LoVo (cell line): Measurements from ENCODE around the gene STARD5.
"Not testable (repeated sequence)": the region's sequence is repeated elsewhere in the genome, so short reads cannot be mapped to it uniquely, and the experiment has no call there.

Source experiments
- DNase-seq: peaks from one replicate; pipeline ENCODE4 v3.0.0-alpha.2; 2016; ENCODE audit warnings: low spot score

Gene STARD5

GRCh38 chr15:81337241-81337640 is 13.3 kb upstream of the STARD5 start:
- DNase-seq: no peak

DNA sequence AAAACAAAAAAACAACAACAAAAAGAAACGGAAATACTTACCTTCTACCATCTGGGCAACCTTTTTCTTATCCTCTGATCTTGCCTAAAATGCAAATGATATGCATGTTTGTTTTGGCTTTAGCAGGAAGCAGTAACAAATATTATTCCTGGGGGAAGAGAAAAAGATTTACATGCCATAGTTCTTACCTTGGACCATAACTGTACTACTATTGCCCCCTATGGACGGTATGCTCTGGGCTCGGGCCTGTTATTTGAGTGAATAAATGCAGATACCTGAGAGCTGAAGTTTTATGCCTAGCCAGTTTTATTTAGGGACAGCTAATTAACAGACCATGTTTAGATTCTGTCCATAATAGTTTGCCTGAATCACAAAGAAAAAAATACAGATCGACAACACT is 12.6 kb upstream of the STARD5 start:
- no peak for DNase-seq

- DNase-seq: no peak
Measured at GRCh38 chr15:81335631-81336030, 11.7 kb upstream of the STARD5 start.

- DNase-seq: no peak
Measured at GRCh38 chr15:81334768-81335435, 11.0 kb upstream of the STARD5 start.

DNA sequence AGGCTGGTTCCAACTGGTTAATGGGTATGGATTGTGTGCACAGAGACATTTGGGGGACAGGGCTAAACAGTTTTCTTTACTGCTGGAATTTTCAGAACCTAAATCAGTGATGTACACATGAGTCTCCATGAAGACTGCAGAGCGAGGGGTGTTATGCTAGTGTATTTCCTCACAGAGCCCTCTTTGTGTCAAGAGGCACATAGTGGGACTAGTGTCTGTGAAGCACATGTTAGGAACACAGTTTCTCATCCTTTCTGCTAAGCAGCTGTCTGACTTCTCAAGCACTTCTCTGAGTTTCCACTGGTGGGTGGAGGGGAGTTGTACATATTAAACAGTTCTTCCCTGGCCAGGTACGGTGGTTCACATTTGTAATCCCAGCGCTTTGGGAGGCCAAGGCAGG is 9.4 kb upstream of the STARD5 start:
- DNase-seq: no peak

DNA sequence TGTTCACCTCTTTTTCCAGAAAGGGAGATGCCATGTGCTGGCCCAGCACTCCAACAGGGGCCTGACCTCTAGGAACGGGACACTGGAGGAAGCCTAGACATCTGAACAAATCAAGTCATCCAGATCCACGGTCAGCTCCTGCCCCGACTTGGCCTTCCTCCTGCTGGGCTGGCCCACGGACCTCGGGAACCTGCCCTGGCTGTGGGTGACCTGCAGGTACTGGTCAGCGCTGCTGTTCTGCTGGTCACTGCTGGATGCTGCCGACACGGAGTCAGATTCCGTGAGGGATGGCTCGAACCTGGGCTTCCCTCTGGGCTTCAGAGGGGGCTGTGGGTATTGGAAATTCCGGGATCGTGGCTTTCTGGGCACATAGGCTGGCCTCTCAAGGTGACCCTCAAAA is 8.4 kb upstream of the STARD5 start:
- DNase-seq: no peak

GRCh38 chr15:81331600-81331999 is 7.7 kb upstream of the STARD5 start:
- no peak for DNase-seq

DNA sequence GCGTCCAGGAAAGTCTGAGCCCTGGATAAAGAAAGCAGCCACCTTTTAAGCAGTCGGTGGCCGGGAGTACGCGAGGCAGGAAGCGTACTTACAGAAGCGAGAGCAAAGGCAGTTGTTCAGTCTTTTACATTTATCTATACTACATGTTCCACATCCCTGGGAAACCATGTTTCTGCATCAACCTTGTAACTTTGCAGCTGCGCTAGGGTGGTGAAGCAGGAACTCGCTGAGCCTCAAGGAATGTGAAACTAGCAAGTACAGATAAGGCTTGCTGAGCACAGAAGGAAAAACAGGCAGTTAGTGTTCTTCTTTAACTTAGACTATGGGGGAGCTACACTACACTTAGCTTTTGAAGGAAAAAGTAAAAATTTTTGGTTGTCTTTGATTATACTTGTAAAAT is 7.2 kb upstream of the STARD5 start:
- DNase-seq: not testable (repeated sequence)

GRCh38 chr15:81330366-81331090 is 6.6 kb upstream of the STARD5 start:
- DNase-seq: no peak

- DNase-seq: no peak
Measured at GRCh38 chr15:81329446-81329845, 5.5 kb upstream of the STARD5 start.

GRCh38 chr15:81327516-81327915 is 3.6 kb upstream of the STARD5 start:
- no peak for DNase-seq

GRCh38 chr15:81326466-81327212 is 2.7 kb upstream of the STARD5 start:
- no peak for DNase-seq

- DNase-seq: no peak
Measured at GRCh38 chr15:81323559-81323943, 390 bp downstream of the STARD5 start.

- no peak for DNase-seq
Measured at GRCh38 chr15:81322676-81323253, 1.2 kb downstream of the STARD5 start.

DNA sequence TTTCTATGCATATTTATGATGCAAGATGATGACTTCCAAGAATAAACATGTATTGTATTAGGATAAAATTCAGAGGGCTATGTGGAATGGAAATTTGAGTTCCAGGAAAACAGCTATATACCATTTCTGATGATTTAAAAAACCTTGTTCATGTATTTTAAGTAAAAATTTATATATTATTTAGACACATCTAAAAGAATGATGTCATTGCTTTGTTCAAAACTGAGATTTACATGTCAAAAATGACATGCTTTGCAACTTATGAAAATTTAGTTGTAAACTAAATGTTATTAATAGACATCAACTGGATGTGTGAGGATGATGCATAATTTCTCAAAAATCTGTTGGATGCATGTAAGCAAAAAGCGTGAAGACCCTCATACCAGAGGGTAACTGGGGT is 2.3 kb downstream of the STARD5 start:
- DNase-seq: no peak

DNA sequence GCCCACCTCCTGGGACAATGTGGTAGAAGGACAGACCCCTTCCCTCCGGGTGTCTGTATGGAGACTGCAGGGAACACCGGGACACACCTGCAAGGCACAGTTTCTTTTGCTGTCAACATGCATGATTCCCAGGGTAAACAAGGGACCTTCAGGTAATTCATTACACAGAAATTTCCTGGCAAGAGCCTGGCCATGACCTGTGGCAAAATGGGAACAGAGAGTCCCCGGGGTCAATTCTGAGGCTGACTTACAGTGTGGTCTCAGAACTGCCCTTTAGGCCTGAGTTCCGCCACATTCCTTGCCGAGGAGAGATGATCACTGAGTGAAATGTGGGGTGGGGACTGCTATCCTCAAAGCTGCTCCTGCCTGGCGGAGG is 6.3 kb downstream of the STARD5 start:
- no peak for DNase-seq

GRCh38 chr15:81316267-81316666 is 7.7 kb downstream of the STARD5 start:
- DNase-seq: no peak

DNA sequence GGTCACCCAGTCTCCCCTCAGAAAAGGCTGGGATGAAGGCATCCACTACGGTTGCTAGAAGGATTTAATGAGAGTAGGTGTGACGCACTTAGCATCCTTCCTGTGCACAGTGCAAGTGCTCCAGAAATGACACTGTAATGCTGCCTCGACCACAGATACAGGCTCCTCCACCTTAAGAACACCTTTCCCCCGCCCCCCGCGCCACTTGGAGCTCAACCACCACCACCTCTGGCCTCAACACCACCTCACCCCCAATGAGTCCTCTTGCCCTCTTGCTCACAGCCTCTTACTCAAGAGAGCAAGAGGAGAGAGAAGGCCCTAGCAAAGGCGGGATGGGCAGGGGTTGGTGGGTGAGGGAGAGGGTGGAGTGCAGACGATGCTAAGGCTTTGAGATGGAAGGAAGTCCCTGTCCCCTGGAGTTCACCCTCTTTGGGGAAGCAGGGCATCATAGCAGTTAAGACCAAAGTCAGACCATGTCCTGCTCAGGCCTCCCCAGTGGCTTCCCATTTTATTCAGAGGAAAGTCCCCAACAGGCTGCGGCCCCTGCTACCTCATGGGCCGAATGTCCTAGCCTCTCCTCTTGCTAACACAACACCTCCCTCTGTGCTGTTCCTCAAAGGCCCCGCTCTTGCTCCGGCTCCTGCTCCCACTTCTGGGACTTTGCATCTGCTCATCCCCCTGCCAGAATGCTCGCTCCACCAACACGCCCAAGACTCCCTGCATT is 8.3 kb downstream of the STARD5 start:
- no peak for DNase-seq

DNA sequence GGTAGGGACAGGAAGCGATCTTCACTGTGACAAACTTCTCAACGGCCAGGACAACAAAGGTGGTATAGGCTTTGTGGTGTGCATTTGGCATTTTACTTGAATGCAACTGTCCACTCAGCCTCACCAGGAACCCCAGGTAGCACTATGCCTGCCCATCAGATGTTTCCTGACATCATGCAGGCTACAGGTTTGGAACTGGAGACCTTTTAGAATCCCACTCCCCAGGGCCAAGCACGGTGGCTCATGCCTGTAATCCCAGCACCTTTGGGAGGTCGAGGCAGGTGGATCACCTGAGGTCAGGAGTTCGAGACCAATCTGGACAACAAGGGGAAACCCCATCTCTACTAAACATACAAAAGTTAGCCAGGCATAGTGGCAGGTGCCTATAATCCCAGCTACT is 9.6 kb downstream of the STARD5 start:
- no peak for DNase-seq

DNA sequence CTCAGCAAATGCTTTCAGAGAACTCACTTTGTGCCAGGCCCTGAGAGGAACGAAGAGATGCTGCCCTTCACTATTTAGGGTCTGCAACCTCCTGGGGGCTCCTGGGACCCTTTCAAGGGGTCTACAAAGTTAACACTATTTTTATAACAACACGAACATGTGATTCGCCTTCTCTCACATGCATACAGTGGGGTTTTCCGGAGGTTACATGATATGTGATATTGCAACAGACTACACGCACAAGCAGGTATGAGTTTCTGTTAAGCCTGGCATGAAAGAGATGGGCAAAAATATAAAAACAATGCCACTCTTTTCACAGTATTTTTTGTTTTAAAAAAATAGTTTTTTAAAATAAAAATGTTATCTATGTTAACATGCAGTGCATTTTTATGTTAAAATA is 10.3 kb downstream of the STARD5 start:
- DNase-seq: no peak

DNA sequence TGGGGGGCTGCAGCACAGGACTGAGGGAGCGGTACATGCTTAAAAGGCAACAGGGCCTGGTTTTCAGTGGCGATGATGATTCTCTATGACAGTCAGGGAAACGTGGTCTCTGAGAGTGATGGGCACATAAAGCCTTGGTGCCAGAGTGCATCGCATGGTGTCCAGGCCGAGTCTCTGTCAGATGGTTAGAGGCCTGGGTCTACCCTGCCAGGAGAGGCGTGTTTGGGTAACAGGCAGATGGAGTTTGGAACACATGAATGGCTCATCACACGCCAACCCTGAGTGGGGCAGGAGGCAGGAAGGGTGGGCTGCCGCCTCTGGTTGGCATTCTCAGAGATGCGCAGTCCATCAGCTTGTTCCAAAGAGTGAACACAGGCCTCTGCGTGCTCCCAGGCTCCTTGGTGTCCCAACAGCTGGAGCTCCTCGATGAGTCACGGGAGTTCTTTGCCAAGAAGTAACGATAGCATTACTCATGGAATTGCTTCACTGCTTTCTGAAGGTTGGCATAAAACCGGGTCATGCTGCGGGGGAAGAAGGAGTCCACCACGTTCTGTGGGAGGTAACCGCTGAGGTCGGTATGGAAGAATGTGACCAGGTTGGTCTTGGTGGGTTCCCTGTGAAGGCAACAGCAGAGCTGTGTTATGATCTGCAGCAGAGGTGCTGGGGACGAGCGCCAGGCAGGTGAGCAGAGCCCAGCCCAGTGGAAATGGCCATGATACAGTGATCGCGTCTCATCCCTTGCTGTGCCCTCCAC is 11.0 kb downstream of the STARD5 start:
- peak; percentile 44 for DNase-seq
